Epithelial cell of esophagus (primary cell): ENCODE data around the gene DAZL.

Experiments
- DNase-seq: peaks from one replicate; pipeline ENCODE4 v3.0.0; 2010; ENCODE audit warnings: low read depth
- H3K4me3 ChIP-seq: 2 replicates; pipeline ENCODE4 v1.5.1; 2011; ENCODE audit warnings: mild to moderate bottlenecking, low read length, control low read depth
- CTCF ChIP-seq: IDR thresholded peaks from 2 replicates; pipeline ENCODE4 v1.5.1; 2011; ENCODE audit warnings: low read depth, mild to moderate bottlenecking, low read length, control low read depth, inconsistent platforms; ENCODE audit not compliant: insufficient read depth; ENCODE audit errors: missing control alignments

Gene DAZL, protein sequence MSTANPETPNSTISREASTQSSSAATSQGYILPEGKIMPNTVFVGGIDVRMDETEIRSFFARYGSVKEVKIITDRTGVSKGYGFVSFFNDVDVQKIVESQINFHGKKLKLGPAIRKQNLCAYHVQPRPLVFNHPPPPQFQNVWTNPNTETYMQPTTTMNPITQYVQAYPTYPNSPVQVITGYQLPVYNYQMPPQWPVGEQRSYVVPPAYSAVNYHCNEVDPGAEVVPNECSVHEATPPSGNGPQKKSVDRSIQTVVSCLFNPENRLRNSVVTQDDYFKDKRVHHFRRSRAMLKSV

DNA sequence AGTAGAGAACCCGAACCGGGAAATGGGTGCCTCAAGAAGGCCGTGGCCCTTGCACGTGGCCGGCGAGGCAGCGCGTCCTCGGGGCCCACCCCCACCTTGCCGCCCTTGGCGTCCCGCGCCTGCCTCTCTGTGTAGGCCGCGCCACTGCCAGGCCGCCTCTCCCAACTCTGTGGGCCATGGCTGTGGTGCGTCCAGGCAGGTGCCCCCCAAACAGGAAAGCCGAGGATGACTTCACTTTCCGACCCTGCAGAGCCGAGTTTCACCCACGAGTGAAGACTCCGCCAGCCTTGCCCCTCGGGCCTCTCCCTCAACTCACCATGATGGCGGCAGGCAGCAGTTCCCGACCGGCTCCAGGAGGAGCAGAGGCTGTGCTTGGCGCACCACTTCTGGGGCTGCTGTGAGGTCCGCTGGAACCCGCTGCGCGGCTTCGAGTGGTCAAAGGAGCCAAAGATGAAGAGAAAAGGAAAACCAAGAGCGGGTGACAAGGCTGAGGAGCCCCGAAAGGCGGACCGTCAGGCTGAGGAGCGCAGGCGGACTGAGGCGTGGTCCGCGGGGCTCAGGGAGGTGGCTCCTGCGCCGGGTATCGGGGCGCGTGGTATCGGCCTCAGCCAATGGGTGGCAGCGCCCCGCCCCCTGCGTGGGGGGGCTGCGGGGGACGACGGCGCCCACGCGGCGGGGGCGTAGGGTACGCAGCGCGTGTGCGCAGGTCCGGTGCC is at the start of gene DAZL:
TSS of gene DAZL (minus strand) at position 537 of the 716 bp plus-strand sequence. CDS start at position 319, 218 bp downstream.
- H3K4me3 ChIP-seq = no peak within 1 kb of the TSS
- DNase-seq = no peak
- TF ChIP-seq CTCF = no peak

- TF ChIP-seq CTCF = no peak
- no peak for DNase-seq
- H3K4me3 ChIP-seq = no peak overlapping the region
These were observed 49.8 kb upstream of the DAZL start for GRCh38 chr3:16654976-16655375.

DNA sequence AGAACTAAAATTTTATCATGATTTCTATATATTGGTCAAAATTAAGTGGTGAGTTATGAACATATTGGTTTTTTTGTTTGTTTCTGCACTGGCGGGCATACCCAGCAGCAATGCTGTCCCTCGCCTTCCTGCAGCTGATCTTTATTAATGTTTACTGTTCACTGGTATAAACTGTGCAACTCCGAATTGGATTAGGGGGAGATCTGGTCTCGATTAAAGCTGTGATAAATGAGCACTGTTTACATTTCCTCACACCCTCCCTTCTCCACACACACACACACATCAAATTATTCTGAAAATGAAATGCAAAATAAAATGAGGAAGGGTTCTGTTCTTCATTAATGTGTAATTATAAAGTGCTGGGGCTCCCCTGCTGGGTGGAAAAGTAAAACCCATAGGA is 48.5 kb upstream of the DAZL start:
- TF ChIP-seq CTCF = no peak

GRCh38 chr3:16647668-16648067 is 42.4 kb upstream of the DAZL start:
- TF ChIP-seq CTCF = no peak
- H3K4me3 ChIP-seq = no peak overlapping the region
- no peak for DNase-seq

More for the DNA sequence above, 48.5 kb upstream of the DAZL start:
- no peak for DNase-seq
- H3K4me3 ChIP-seq = no peak overlapping the region

GRCh38 chr3:16639806-16640205 is 34.6 kb upstream of the DAZL start:
- no peak for TF ChIP-seq CTCF
- H3K4me3 ChIP-seq = no peak overlapping the region
- no peak for DNase-seq

GRCh38 chr3:16633948-16634347 is 28.7 kb upstream of the DAZL start:
- H3K4me3 ChIP-seq = no peak overlapping the region
- no peak for TF ChIP-seq CTCF
- DNase-seq = no peak
